Measurements from ENCODE around the gene PNPLA1.

- TF ChIP-seq CTCF (IDR thresholded peaks at IDR 0.05) (no peak), POLR2A (IDR thresholded peaks at IDR 0.05) (no peak)
These were observed 1.2 kb upstream of the PNPLA1 start for GRCh38 chr6:36268478-36269275.
